Esophagus (tissue), 2 donors: ENCODE measurements around the gene HCN4. TPM values are rescaled to one million over a fixed set of nuclear protein-coding genes. Genes with fewer than 3 reads are reported as not detected.
A peak's percentile ranks its signal among the peaks of the same experiment; 100 is the strongest.
"Not testable (repeated sequence)": the region's sequence is repeated elsewhere in the genome, so short reads cannot be mapped to it uniquely, and the experiment has no call there.

Source experiments
- H3K27ac ChIP-seq, 2 donors: one replicate each; pipeline ENCODE4 v1.5.1; 2013; ENCODE audit warnings: low read depth in 2 of 2, mild to moderate bottlenecking in 2 of 2, inconsistent platforms in 1 of 2, low read length in 1 of 2, moderate library complexity in 1 of 2
- H3K27me3 ChIP-seq, 2 donors: one replicate each; pipeline ENCODE4 v1.6.1; 2013; ENCODE audit warnings: low read length in 2 of 2, control low read depth in 1 of 2, mild to moderate bottlenecking in 1 of 2; ENCODE audit not compliant: insufficient read depth in 2 of 2, control insufficient read depth in 1 of 2
- H3K36me3 ChIP-seq, 2 donors: one replicate each; pipeline ENCODE4 v1.6.1; 2013; ENCODE audit warnings: low read length in 1 of 2; ENCODE audit not compliant: control insufficient read depth in 2 of 2, insufficient read depth in 2 of 2
- H3K4me1 ChIP-seq, 2 donors: one replicate each; pipeline ENCODE4 v1.6.1; 2013; ENCODE audit warnings: low read length in 1 of 2; ENCODE audit not compliant: control insufficient read depth in 2 of 2, insufficient read depth in 2 of 2
- H3K4me3 ChIP-seq, 2 donors: one replicate each; pipeline ENCODE4 v1.5.1; 2013; ENCODE audit warnings: low read length in 2 of 2, mild to moderate bottlenecking in 2 of 2, low read depth in 1 of 2, moderate library complexity in 1 of 2
- H3K9me3 ChIP-seq, 2 donors: one replicate each; pipeline ENCODE4 v1.6.1; 2013; ENCODE audit warnings: mild to moderate bottlenecking in 2 of 2, low read depth in 1 of 2, low read length in 1 of 2, moderate library complexity in 1 of 2; ENCODE audit not compliant: control insufficient read depth in 2 of 2, insufficient read depth in 1 of 2
- WGBS, 2 donors: extraction: QIAGEN DNeasy Blood & Tissue Kit; methylation state at CpG; one replicate each; pipeline ENCODE4 v1.1.7; 2013; 5-methylcytosine and 5-hydroxymethylcytosine counted together
- polyA plus RNA-seq, 2 donors: library from polyadenylated mRNA; stranded (reverse); fragments of 200-250 nt; gene quantifications; one replicate each; pipeline ENCODE4 v1.2.3, GENCODE V29; 2013
- donor health status: healthy with polysubstance abuse.
- donor health status: Bipolar disorder and iron deficiency.

HCN4 gene
- not detected for polyA plus RNA-seq

DNA sequence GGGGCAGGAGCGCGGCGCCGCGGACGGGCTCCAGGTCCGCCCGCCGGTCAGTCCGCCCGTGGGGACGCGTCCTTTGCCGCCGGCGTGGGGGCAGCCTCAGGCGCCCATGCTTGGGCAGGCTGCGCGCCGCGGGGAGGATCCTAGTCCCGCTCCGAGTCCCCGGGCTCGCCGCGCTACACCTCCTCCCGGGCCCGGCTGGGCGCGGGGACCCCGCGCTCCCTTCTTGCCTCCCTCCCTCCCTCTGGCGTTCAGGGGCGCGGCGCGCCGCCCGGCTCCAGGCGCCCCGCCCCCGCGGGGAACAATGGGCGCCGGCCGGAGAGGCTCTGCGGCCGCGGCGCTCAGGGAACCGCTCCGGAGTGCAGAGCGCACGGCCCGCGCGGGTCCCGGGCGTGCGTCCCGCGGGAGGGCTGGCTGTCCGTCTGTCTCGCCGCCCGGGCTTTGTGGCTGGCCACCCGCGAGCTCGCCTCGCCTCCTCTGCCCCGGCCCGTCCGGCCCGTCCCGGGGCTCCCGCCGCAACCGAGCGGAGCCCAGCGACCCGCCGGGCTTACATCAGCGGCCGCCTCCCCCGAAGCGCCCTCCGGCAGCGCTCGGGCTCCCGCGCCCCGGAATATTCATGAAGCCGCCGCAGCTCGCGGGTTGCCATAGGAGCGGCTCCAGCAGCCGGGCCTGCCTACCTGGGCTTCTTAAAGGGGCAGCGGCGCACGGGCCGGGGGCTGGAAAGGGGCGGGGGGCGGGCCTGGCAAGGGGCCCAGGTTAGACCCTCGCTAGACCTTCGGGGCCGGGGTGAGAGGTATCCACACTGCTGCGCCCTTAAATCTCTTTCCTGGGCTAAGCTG is at the start of gene HCN4:
Gene HCN4 (minus strand): TSS at position 658 of the 836 bp plus-strand sequence. CDS start 688 bp downstream, outside the sequence.
- no peaks in the 10 kb centered on the region for H3K36me3 ChIP-seq
- peaks cover 13 to 24% of the 10 kb centered on the region in 2 donors for H3K27me3 ChIP-seq
- H3K4me1 ChIP-seq: peaks cover 8 to 12% of the 10 kb centered on the region in 2 donors
- H3K4me3 ChIP-seq: peak within 1 kb of the TSS; percentile 7 to 53
- WGBS, 2 donors: 1 to 2% methylated on average over 77 to 109 of the region's 109 CpGs
- H3K9me3 ChIP-seq: peaks cover 0 to 1% of the 10 kb centered on the region in 2 donors
- no peak within 1 kb of the TSS for H3K27ac ChIP-seq

DNA sequence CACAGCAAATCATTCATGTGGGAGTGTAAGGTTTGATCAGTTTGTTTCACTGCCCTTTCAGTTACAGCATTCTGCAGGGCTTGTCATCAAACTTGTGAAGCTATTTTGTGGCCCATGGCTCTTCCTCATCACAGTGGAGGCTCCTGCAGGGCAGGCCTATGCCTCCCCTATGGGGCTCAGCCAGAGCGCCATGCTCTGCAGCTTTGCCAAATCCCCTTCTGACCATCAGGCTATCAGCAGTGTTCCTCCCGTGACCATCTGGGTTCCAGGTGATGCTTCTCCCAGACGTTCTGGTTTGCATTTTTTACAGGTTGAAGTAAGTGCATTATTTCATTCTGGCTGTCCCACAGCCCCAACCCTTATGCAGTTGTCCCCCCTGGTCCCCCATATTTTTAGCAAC is 46.1 kb upstream of the HCN4 start:
- Histone ChIP-seq H3K4me3 (no peak overlapping the region), H3K36me3 (no peaks in the 10 kb centered on the region), H3K9me3 (no peaks in the 10 kb centered on the region), H3K27me3 (no peaks in the 10 kb centered on the region), H3K4me1 (no peaks in the 10 kb centered on the region), H3K27ac (no peak overlapping the region)
- 71 to 72% methylated on average over 3 of the region's 3 CpGs for WGBS, 2 donors

- H3K27ac ChIP-seq: no peak overlapping the region
- H3K36me3 ChIP-seq: no peaks in the 10 kb centered on the region
- H3K9me3 ChIP-seq: no peaks in the 10 kb centered on the region
- no peaks in the 10 kb centered on the region for H3K4me1 ChIP-seq
- H3K27me3 ChIP-seq: no peaks in the 10 kb centered on the region
- H3K4me3 ChIP-seq: no peak overlapping the region
Measured at GRCh38 chr15:73403171-73403570, 34.4 kb upstream of the HCN4 start.

DNA sequence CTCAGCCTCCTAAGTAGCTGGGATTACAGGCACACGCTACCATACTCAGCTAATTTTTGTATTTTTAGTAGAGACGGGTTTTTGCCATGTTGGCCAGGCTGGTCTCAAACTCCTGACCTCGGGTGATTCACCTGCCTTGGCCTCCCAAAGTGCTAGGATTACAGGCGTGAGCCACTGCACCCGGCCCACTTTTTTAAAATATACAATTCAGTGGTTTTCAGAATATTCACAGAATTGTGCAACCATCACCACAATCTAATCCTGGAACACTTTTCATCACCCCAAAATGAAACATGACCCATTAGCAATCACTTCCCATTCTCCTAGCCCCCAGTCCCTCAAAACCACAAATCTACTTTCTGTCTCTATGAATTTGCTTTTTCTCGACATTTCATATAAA is 31.5 kb upstream of the HCN4 start:
- not testable (repeated sequence) for H3K9me3 ChIP-seq, H3K4me1 ChIP-seq, H3K27me3 ChIP-seq, H3K27ac ChIP-seq, H3K36me3 ChIP-seq, H3K4me3 ChIP-seq
- 72 to 81% methylated on average over 6 of the region's 6 CpGs for WGBS, 2 donors

GRCh38 chr15:73398861-73399260 is 30.1 kb upstream of the HCN4 start:
- Histone ChIP-seq H3K4me3 (no peak overlapping the region), H3K4me1 (no peaks in the 10 kb centered on the region), H3K9me3 (no peaks in the 10 kb centered on the region), H3K36me3 (no peaks in the 10 kb centered on the region), H3K27me3 (no peaks in the 10 kb centered on the region), H3K27ac (no peak overlapping the region)
- 74 to 79% methylated on average over 4 of the region's 4 CpGs for WGBS, 2 donors

- Histone ChIP-seq H3K36me3 (no peaks in the 10 kb centered on the region), H3K4me3 (no peak overlapping the region), H3K9me3 (no peaks in the 10 kb centered on the region), H3K4me1 (no peaks in the 10 kb centered on the region), H3K27ac (no peak overlapping the region), H3K27me3 (no peaks in the 10 kb centered on the region)
- WGBS, 2 donors: 66 to 70% methylated on average over 5 of the region's 5 CpGs
Measured at GRCh38 chr15:73397461-73397860, 28.7 kb upstream of the HCN4 start.

GRCh38 chr15:73395671-73396070 is 26.9 kb upstream of the HCN4 start:
- WGBS, 2 donors: 76 to 86% methylated on average over 2 of the region's 2 CpGs
- Histone ChIP-seq H3K27ac (no peak overlapping the region), H3K27me3 (no peaks in the 10 kb centered on the region), H3K4me1 (no peaks in the 10 kb centered on the region), H3K4me3 (no peak overlapping the region), H3K36me3 (no peaks in the 10 kb centered on the region), H3K9me3 (no peaks in the 10 kb centered on the region)

DNA sequence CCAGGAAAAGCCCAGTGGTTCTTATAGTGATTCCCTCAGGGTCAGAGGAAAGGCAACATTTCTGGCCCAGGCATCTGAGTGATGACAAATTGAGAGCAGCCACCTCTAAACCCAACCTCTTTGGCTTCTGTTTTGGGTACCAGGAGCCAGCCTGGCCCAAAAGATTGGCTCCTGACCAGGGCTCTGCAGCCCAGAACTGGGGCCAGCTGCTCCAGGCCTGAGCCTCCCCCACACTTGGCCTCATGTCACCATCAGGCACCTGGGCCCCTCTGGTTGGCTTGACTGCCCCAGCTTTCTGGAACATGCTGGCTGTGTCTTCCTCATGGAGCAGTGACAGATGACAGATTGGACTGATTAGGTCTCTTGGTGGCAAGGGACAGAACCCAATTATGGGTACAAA is 26.0 kb upstream of the HCN4 start:
- Histone ChIP-seq H3K4me1 (no peaks in the 10 kb centered on the region), H3K27me3 (no peaks in the 10 kb centered on the region), H3K9me3 (no peaks in the 10 kb centered on the region), H3K4me3 (no peak overlapping the region), H3K36me3 (no peaks in the 10 kb centered on the region), H3K27ac (no peak overlapping the region)

- no peaks in the 10 kb centered on the region for H3K27me3 ChIP-seq
- H3K4me3 ChIP-seq: no peak overlapping the region
- WGBS, 2 donors: 52 to 77% methylated on average over 2 of the region's 2 CpGs
- H3K36me3 ChIP-seq: no peaks in the 10 kb centered on the region
- H3K27ac ChIP-seq: no peak overlapping the region
- no peaks in the 10 kb centered on the region for H3K4me1 ChIP-seq
- H3K9me3 ChIP-seq: no peaks in the 10 kb centered on the region
Measured at GRCh38 chr15:73393336-73393735, 24.6 kb upstream of the HCN4 start.

- H3K4me1 ChIP-seq: no peaks in the 10 kb centered on the region
- H3K27me3 ChIP-seq: no peaks in the 10 kb centered on the region
- 60 to 74% methylated on average over 2 of the region's 2 CpGs for WGBS, 2 donors
- no peak overlapping the region for H3K27ac ChIP-seq
- H3K9me3 ChIP-seq: no peaks in the 10 kb centered on the region
- no peaks in the 10 kb centered on the region for H3K36me3 ChIP-seq
- no peak overlapping the region for H3K4me3 ChIP-seq
Measured at GRCh38 chr15:73392025-73392424, 23.3 kb upstream of the HCN4 start.
